ENCODE measurements around the gene MDM2. TPM values are rescaled to one million over a fixed set of nuclear protein-coding genes. Genes with fewer than 3 reads are reported as not detected.

The MDM2 gene
- polyA plus RNA-seq, 3 donors, result 16.2 to 39.9 (median 27.6) TPM

DNA sequence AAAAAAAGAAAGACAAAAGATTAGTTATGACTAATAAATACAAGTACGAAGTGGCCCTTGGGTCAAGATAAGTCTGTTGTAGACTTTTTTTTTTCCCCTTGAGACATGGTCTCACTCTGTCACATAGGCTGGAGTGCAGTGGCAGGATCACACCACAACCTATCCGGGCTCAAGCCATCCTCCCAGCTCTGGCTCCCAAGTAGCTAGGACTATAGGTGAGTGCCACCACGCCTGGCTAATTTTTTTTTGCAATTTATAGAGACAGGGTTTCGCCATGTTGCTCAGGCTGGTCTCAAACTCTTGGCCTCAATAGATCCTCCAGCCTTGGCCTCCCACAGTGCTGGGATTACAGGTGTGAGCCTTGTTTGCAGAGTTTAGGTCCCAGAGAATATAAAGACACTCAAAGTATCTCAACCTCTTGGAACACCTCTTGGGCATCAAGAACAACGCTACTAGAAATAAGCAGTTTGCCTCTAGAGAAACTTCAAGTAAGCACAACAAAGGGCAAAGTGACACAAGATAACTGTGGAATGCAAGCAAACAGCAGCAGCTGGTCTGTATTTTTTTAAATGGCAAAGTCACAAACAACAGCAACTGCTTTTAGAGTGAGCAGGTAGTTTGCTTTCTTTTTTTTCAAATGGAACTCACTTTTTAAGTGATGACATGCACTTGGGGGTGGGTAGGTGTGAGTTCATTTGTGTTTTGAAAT, 3.9 kb upstream of the MDM2 start:
- TF ChIP-seq, protein P1, sequence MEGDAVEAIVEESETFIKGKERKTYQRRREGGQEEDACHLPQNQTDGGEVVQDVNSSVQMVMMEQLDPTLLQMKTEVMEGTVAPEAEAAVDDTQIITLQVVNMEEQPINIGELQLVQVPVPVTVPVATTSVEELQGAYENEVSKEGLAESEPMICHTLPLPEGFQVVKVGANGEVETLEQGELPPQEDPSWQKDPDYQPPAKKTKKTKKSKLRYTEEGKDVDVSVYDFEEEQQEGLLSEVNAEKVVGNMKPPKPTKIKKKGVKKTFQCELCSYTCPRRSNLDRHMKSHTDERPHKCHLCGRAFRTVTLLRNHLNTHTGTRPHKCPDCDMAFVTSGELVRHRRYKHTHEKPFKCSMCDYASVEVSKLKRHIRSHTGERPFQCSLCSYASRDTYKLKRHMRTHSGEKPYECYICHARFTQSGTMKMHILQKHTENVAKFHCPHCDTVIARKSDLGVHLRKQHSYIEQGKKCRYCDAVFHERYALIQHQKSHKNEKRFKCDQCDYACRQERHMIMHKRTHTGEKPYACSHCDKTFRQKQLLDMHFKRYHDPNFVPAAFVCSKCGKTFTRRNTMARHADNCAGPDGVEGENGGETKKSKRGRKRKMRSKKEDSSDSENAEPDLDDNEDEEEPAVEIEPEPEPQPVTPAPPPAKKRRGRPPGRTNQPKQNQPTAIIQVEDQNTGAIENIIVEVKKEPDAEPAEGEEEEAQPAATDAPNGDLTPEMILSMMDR (IDR thresholded peaks at IDR 0.05), result no peak
- no peak overlapping the region for H2AFZ ChIP-seq (ENCODE audit: insufficient read depth, low read depth, low read length, poor library complexity, severe bottlenecking)
- Mint-ChIP-seq H3K4me1 (peaks cover 12% of the 10 kb centered on the region), H3K27me3 (ENCODE audit: low read depth in 3 of 3) (peaks cover 0 to 4% (median 2%) of the 10 kb centered on the region in 3 donors), H3K4me3 (no peak overlapping the region), H3K27ac (no peak overlapping the region), H3K9me3 (peaks cover 0 to 6% (median 0%) of the 10 kb centered on the region in 7 donors), H3K36me3 (no peaks in the 10 kb centered on the region)
- DNase-seq, result no peak
- H3K4me3 ChIP-seq (replicated peaks in 1 of 3; ENCODE audit: low read depth in 2 of 3, low read length in 3 of 3), result no peak overlapping the region
- intact Hi-C loops (cut with micrococcal nuclease), result no loop called here
- no peak overlapping the region for H3K27ac ChIP-seq (ENCODE audit: low read depth in 1 of 2, low read length in 2 of 2)
- peaks cover 11 to 12% of the 10 kb centered on the region in 2 donors for H3K4me1 ChIP-seq (ENCODE audit: control insufficient read depth in 1 of 2, insufficient read depth in 2 of 2, low read length in 2 of 2)
- no peaks in the 10 kb centered on the region for H3K9me3 ChIP-seq (replicated peaks in 1 of 2; ENCODE audit: control insufficient read depth in 1 of 2, insufficient read depth in 1 of 2, low read length in 2 of 2)
- H3K36me3 ChIP-seq (replicated peaks in 1 of 2; ENCODE audit: control insufficient read depth in 1 of 2, insufficient read depth in 2 of 2, low read length in 2 of 2), result no peaks in the 10 kb centered on the region
- no peaks in the 10 kb centered on the region for H3K27me3 ChIP-seq (ENCODE audit: control insufficient read depth in 2 of 2, insufficient read depth in 2 of 2, low read length in 2 of 2)
- WGBS (ENCODE audit: insufficient coverage), result 100% methylated on average over 3 of the region's 5 CpGs
- peaks cover 12% of the 10 kb centered on the region for H3K79me2 ChIP-seq (ENCODE audit: insufficient read depth, low read length)
- H4K20me1 ChIP-seq (ENCODE audit: insufficient read depth, low read length), result no peaks in the 10 kb centered on the region
- H3K9ac ChIP-seq (ENCODE audit: insufficient read depth, low read length, poor library complexity, severe bottlenecking), result no peak overlapping the region
- H3K4me2 ChIP-seq (replicated peaks; ENCODE audit: extremely low read depth, low read length, poor library complexity, severe bottlenecking), result no peak overlapping the region

GRCh38 chr12:68804657-68805591, 3.1 kb upstream of the MDM2 start:
- Histone ChIP-seq H3K27ac (ENCODE audit: low read depth in 1 of 2, low read length in 2 of 2) (no peak overlapping the region), H3K4me1 (ENCODE audit: control insufficient read depth in 1 of 2, insufficient read depth in 2 of 2, low read length in 2 of 2) (peaks cover 14 to 21% of the 10 kb centered on the region in 2 donors), H2AFZ (ENCODE audit: insufficient read depth, low read depth, low read length, poor library complexity, severe bottlenecking) (no peak overlapping the region), H3K36me3 (replicated peaks in 1 of 2; ENCODE audit: control insufficient read depth in 1 of 2, insufficient read depth in 2 of 2, low read length in 2 of 2) (peaks cover 5% of the 10 kb centered on the region in 2 donors), H3K9me3 (replicated peaks in 1 of 2; ENCODE audit: control insufficient read depth in 1 of 2, insufficient read depth in 1 of 2, low read length in 2 of 2) (no peaks in the 10 kb centered on the region), H3K27me3 (ENCODE audit: control insufficient read depth in 2 of 2, insufficient read depth in 2 of 2, low read length in 2 of 2) (no peaks in the 10 kb centered on the region), H3K4me3 (replicated peaks in 1 of 3; ENCODE audit: low read depth in 2 of 3, low read length in 3 of 3) (no peak overlapping the region), H4K20me1 (ENCODE audit: insufficient read depth, low read length) (peaks cover 6% of the 10 kb centered on the region), H3K4me2 (replicated peaks; ENCODE audit: extremely low read depth, low read length, poor library complexity, severe bottlenecking) (no peak overlapping the region), H3K79me2 (ENCODE audit: insufficient read depth, low read length) (peaks cover 20% of the 10 kb centered on the region), H3K9ac (ENCODE audit: insufficient read depth, low read length, poor library complexity, severe bottlenecking) (no peak overlapping the region)
- H3K27me3 Mint-ChIP-seq (ENCODE audit: low read depth in 3 of 3), result peaks cover 0 to 4% (median 2%) of the 10 kb centered on the region in 3 donors
- intact Hi-C loops (cut with micrococcal nuclease), result no loop called here
- no peak for DNase-seq
- TF ChIP-seq, protein P1 (IDR thresholded peaks at IDR 0.05), result no peak
- WGBS (ENCODE audit: insufficient coverage), result 96% methylated on average over 30 of the region's 32 CpGs
- peaks cover 16% of the 10 kb centered on the region for H3K4me1 Mint-ChIP-seq
- no peak overlapping the region for H3K27ac Mint-ChIP-seq
- H3K36me3 Mint-ChIP-seq, result peaks cover 5 to 7% of the 10 kb centered on the region in 2 donors
- H3K4me3 Mint-ChIP-seq, result no peak overlapping the region
- H3K9me3 Mint-ChIP-seq, result peaks cover 0 to 6% (median 0%) of the 10 kb centered on the region in 7 donors
